NCI-H524 (cell line): Measurements from ENCODE around the gene KCNQ1.

Experiments
- DNase-seq, 2 experiments: peaks; one replicate each; lab custom pipeline; 2025; lab: John Stamatoyannopoulos, UW

The KCNQ1 gene

DNA sequence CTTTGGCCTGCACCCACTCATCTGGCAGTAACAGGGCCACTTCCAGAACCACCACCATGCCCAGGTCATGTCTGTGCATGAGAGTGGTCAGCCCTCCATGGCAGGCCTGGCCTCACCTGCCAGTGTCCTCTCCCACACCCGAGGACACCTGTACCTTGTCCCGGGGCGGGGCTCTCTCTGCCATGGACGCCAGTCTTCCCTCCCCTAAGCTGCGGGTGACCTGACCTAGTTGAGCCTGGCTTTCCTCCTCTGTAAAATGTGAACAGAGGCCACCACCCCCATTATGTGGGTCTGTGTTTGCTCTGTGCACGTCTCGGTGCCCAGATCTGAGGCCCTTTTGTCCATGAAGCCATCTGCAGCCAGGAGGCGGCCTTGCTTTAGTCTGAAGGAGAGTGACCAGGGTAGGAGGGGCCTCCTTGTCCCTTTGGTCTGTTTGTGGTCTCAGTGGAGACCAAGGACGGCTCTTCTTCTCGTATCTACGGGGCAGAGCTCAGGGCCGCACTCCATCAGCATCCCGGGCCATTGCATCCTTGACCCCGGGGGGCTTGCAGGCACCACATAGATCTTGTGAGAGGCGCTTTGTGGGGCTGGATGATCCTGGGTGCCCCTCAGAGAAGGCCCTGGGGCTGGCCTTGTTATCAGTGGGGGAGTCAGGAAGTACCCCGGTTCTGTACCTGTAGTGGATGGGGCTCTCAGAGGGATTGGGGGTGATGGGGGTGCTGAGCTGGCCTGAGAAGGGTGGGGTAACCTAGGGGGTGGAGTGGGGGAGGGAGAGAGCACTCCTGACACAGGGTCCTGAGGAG, 121.6 kb downstream of the KCNQ1 start:
- DNase-seq = no peak

DNA sequence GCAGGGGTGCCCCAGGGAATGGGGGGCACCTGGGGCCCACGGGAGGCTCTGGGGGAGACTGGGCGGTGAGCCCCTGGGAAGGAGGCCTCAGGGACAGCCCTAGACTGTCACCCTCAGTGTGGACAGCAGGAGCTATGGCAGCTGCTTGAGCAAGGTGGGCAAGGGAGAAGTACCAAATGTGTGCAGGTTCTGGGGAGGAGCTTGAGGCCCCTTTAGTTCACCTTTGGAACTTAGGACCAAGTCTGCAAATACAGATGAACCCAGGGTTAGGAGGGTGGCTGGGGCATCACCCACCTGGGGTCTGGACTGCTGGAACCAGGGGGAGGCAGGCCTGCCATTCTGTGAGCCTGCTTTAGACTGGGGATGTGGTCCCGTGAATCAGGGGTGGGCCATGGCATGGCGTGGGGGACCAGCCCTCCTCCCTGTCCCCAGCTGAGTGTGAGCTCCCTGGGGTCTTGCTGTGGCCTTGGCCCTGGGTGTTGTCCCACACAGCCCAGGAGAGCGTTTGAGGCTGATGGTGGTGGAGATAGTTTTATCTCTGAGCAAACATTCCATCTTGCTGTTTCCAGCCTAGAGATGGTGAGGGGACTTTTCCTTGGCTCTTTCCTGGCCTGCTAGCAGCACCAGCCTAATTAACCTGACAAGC, 122.3 kb downstream of the KCNQ1 start:
- no peak for DNase-seq

DNA sequence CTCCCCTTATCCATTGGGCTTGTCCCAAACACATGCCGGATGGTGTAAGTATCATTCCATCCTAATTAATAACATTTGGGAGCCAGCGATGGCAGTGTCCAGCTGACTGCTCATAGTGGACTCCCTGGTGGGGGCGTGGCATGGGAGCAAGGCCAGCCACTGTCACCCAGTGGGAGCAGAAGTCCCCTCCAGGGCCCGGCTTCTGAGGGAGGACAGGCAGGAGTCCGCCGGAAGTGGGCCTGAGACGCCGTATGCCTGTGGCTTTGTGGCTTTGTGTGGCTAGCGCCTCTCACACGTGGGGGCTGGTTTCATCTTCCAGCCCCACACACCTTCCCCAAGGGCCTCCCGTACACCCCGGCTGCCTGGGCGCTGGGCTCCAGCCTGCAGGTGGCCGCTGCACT, 124.5 kb downstream of the KCNQ1 start:
- no peak for DNase-seq

DNA sequence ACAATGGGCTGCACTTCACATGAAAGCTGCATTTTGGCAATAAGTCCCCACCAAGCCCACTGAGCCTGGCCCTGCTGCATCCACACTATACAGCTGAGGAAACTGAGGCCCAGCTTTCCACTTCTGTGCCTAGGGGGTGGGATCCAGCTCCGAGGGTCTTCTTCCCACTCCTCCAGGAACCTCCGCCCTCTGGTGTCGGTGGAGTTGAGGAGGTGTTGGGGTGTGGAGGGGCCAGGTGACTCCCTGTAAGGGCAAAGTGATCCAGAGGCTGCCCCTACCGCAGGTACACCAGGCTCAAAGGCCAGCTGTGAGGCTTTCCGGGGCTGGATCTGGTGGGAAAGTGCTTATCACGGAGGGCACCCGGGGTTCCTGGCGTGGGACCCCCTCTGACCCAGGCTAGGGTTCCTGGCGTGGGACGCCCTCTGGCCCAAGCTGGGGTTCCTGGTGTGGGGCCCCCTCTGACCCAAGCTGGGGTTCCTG, 125.0 kb downstream of the KCNQ1 start:
- no peak for DNase-seq

DNA sequence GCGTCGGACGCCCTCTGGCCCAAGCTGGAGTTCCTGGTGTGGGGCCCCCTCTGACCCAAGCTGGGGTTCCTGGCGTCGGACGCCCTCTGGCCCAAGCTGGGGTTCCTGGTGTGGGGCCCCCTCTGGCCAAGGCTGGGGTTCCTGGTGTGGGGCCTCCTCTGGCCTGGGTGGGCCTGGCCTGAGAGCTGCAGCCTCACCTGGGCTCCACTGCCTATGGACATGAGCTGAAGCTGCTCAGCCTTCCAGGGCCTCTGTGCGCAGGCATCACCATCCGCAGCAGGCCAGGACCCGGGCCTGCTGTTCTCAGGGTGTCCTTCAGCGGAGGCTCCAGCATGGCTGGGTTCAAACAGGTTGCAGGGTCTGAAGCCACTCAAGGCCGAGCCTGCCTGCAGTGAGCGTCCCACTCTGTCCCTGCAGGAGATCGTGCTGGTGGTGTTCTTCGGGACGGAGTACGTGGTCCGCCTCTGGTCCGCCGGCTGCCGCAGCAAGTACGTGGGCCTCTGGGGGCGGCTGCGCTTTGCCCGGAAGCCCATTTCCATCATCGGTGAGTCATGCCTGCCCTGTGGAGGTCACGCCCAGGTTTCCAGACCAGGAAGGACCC, 125.5 kb downstream of the KCNQ1 start:
- DNase-seq = no peak

DNA sequence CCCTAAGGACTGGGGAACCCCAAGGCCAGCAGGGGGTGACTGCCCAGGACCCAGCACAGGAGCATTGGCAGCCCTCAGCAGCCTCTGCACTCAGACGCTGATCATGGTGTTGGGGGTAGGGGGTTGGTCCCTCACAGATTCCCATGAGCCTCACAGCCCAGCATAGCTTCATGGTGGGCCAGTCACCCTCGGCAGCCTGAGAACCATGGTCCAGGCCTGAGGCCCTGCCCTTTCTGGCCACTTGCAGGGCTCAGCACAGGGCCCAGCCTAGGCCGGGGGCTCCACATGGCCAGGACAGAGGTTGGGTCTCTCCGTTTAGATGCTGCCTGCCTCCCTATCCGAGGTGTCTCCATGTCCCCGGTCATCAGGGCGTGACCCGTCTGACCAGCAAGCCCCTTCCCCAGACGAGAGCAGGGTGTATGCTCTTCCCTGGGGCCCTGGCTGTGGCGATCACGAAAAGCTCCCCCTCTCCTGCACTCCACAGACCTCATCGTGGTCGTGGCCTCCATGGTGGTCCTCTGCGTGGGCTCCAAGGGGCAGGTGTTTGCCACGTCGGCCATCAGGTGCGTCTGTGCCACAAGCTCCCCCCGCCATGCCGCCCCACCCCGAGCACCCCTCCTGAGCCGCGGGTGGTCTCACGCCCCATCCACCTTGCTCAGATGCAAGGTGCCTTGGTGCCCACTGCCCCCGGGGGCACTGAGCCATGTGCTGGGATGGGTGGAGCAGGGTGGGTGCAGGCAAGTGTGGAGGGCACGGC, 126.2 kb downstream of the KCNQ1 start:
- no peak for DNase-seq

DNA sequence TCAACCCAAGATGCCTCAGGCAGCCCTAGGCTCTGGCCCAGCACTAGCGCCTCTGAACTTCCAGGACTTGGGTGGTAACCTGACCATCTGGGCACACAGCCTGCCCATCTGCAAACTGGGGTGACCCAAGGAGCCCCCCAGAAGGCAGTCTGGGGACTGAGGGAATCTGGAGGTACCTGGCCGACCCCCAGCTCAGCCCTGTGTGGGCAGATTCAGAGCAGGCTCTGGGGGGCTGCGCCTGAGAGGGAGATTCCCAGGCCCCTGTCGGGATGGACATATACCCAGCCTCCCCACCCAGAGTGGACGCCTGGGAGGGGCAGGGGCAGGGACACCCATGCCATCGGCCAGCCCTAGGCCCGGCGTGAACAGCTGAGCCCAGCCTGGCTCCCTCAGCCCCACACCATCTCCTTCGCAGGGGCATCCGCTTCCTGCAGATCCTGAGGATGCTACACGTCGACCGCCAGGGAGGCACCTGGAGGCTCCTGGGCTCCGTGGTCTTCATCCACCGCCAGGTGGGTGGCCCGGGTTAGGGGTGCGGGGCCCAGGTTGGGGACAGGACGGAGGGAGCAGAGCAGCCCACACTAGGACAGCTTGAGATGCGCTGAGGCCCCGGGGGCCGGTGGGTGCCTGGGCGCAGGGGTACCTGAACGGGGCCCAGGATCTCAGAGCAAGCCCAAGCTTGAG, 126.9 kb downstream of the KCNQ1 start:
- DNase-seq = no peak

DNA sequence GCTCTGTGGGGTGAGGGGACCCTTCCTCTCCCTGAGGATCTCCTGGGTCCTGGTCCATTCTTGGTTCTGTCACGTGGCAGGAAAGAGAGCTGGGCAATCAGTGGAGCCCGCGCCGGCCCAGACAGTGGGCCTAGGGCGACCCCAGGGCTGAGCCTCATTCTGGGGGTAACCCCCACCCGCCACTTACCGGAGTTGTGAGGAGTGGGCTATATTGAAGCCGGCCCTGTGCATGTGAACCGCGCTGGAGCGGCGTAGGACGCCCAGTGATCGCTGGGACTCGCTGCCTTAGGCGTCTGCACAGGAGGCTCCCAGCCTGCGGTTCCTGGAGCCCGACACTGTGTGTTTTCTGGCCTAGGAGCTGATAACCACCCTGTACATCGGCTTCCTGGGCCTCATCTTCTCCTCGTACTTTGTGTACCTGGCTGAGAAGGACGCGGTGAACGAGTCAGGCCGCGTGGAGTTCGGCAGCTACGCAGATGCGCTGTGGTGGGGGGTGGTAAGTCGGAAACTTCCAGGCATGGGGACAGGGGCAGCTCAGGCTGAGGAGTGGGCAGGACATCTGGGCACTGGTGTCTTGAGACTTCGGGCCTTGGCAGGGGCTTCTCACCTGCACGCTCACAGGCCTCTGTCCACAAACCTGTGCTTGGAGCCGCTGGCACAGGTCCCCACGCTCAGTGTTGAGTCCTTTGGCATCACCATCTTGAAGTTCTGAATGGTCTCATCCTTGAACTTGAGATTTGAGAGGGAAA, 127.9 kb downstream of the KCNQ1 start:
- no peak for DNase-seq

DNA sequence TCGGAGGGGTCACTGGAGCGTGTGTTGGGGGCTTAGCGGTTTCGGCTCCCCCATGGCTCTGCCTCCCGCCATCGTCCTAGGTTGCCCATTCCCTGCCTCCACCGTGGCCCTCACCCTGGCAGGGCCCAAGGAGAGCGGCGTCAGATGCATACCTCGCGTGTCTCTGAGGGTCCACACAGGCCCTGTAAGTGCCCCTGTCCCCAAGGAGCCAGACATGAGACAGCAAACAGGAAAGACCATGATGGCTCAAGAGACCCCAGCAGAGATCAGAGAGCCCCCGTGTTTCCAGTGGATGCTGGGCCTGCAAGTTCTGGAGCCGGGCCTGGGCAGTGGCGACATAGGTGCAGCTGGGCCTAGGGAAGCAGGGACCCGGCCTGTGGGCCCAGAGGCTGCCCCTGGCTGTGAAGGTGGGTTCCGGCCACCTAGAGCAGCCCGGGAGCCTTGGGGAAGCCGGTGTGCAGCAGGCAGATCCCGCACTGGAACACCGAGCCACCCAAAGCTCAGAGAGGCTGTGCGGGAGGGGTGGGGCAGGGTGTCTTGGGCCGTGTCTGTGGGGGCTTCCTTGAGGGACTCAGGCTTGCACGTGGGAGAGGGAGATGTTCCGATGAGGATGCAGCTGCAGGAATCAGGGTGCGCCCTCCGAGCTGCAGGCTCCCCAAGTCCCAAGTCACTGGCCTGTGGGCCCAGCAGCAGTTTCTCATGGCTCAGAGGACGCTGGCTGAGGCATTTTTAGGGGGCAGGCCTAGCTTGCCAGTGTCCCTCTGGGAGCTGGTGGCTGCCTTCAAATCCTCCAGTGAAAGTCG, 128.6 kb downstream of the KCNQ1 start:
- no peak for DNase-seq

DNA sequence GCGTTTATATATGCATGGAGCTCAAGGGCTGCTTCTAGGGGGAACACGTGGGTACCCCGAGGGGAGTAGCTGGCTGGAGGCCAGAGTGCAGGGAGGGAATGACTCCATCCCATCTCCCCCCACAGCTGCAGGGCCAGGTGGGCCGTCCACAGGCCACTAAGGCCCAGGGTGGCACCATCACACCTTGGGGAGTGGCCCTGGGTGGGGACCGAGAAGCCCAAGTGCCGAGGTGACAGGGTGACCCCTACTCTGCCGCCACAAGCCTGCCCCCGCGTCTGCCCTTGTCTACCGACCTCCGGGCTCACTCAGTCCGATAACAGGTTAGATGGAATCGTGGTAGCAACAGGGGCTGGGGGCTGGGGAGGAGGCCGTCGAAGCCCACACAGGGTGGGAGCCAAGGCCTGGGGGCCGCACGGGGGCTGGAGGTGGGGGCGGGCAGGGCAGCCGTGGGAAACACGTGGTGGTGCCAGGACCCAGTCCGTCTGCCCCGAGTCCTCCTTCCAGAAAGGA, 129.3 kb downstream of the KCNQ1 start:
- DNase-seq = no peak

DNA sequence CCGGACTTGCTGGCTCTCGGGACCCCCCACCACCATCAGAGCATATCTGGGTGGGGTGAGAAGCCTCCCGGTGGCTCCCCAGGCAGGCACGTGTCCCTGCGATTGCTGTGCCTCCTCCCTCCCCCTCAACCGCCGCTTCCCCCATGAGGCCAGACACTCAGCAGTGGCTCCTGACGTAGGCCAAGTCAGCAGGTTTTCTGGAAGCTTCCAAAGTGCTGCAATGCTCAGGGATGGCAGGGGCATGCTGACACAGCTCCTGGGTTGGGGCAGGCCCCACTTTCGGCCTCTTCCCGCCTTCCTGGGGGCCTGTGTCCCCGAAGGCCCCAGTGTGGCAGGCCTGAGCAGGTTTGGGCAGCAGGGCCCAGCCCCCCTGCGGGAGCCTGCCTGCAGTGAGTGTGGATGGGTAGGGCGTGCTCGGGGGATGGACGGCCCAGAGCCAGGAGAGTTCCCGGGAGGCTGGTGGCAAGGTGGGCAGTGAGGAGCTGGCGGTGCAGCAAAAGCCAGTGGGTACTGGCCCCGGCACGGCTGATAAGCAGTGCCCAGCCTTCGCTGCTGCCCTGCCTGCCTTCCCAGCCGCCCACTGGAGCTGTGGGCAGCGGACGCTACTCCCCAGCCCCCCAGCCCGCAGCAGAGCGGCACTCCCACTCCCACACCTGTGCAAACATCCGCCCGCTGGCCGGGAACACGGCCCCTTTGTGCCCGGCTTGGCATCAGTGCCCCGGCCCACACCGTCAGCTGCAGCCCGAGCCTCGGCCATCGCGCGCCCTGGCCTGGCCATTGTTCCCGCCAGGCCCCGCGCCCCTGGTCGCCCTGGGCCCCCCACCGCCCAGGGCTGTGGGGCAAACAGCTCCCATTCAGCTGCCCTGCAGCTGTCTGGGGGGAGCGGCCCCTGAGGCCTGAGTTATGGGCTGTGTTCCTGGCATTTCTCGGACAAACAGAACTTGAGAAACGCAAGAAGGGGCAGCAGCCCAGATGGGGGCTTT, 130.0 kb downstream of the KCNQ1 start:
- DNase-seq = no peak

DNA sequence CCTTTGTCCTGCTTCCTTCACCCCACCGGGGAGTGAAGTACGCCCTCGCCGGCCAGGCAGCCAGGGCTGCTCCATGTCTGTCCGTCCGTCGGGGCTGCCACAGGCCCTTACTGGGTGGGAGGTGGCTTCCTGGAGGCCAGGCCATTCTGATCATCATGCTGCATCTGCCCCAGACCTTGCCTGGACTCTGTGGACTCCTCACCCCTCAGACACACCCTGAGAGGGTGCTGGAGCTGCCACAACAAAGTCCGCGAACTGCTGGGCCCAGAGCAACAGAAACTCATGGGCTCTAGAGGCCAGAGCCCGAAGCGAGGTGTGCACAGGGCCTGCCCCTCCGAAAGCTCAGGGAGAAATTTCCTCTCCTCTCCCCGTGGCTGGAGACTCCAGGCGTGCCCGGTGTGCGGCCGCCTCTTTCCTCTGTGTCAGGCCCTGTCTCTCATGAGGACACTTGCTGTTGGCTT, 130.8 kb downstream of the KCNQ1 start:
- no peak for DNase-seq

DNA sequence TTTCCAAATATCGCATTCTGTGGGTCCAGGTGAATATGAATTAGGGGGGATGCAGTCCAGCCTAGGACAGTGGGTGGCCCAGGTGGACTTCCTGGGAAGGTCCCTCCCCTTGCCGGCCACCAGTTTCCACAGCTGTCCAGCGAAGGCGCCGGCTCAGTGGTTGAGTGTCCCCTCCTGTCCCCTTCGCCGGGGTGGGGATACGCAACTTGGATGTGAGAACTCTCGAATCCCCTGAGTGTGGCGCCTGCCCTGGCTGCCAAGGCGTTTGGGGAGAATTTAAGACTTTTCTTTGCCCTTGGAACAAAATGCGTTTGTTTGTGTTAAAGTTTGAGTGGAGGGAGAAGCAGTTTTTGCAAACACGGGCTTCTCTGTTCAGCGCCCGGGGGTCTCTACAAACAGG, 131.3 kb downstream of the KCNQ1 start:
- DNase-seq = no peak

DNA sequence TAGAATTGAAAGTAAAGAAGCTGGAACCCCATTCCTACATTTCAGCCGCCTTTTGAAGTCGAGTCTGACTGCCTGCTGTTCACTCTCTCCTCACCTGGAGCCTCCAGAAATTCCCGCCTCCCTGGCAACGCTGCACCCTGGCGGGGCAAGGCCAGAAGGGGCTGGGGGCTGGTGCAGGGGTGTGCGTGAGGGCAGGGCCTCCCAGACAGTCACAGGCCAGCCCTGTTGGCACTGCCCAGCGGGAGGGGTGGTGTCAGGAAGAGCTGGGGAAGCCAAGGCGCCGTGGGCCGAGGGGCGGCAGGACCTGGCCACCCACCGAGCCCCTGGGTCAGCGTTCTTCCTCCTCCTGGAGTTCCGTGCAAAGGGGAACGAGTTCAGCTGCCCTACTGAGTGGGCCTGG, 131.7 kb downstream of the KCNQ1 start:
- DNase-seq = no peak

DNA sequence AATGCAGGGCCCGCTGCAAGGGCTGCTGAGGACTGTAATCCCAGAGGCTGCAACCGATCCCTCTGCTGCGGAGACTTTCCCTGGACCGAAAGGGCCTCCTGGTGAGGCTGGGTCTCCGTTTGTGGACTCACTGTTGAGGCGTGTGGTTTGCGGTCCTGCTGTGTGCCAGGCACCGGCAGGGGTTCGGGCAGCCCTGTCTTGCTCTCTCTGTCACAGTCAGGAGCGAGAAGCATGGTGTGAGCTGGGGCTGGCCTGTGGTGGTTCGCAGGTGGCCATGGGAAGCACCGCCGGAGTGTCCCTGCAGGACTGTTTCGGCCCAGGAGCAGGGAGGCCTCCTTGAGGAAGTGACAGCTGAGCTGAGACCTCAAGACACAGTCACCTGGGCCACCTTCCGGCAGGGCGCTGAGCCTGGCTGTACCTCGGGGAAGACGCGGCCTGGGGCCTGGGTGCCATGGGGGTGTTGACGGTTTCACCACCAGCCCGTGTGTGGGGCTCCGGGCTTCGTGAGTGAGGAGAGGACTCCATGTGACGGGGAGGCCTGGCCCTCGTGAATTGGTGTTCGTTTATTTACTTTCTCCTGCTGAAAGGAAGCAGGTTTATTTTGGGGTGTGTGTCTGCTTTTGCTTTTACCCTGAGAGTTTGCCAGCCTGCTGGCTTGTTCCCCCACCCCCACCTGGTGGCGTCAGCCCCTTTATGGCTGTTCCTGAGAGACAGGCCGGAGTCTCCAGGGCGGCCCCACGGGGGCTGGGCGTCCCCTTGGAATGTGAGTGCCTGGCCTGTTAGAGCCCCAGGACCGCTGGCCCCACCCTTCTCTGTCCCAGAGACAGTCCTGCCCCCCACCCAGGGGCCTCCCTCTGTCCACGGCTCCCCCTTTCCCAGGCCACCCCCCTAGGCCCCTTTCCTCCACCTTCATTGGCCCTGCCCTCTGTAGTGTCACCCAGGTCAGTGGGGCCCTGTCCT, 132.5 kb downstream of the KCNQ1 start:
- no peak for DNase-seq

DNA sequence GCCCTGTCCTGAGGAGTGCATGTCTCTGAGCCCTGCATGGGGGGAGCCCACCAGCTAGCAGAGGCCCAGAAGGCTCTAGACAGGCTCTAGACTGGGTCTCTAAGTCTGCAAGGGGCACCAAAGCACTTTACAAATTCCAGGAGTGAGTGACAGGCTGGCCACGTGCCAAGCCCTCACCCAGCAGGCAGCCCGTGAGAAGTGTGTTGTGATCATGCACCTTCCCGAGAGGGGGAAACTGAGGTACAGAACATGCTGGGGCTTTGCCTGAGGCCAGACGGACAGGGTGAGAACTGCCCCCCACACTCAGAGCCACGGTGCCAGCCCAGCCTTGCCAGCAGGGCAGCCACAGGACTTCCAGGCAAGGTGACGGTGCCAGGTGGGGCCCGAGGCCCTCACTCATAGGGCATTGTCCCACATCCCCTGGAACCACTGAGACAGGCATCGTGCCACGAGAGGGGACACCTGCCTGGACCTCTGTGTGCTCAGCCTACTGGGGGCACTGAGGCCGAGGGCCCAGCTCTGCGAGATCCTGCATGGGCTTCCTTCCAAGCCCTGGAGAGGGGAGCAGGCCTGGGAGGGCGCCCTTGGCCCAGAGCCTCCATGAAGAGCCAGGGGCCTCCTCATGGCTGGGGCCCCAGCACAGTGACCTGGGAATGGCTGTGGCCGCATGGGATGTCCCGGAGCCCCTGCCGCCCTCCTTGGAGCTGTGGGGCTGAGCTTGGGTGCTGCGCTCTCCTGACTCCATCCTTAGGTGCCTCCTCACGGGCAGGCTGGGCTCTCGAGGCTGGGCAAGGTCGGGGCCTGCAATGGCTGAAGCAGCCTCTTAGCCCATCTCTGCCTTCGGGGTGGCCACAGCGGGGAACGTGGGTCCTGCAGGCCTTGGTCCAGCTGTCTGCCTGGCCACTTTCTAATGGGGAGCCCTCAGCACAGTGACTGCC, 133.5 kb downstream of the KCNQ1 start:
- no peak for DNase-seq

DNA sequence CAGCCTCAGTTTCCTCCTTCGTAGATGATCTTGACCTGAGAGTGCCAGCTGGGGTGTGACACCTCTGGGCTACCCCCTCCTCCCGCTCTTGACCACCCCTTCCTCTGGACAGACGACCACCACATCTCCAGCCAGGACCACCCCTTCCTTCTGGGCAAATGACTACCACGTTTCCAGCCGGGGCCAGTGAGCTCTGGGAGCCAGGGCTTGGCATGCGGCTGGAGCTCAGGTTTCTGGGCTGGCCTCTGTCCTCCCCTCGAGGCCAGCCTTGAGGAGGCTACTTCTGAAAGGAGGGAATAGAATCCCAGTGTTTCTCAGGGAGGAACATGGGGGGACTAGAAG, 134.1 kb downstream of the KCNQ1 start:
- DNase-seq = no peak
